ENCODE data around the gene DLX5.
A peak's percentile ranks its signal among the peaks of the same experiment; 100 is the strongest.

Gene DLX5

GRCh38 chr7:97018126-97018601 lies 6.5 kb downstream of the DLX5 start:
- no peak for DNase-seq

- DNase-seq = no peak
Observed at GRCh38 chr7:97017192-97018125, 7.2 kb downstream of the DLX5 start.

GRCh38 chr7:97016381-97017191 lies 8.0 kb downstream of the DLX5 start:
- DNase-seq = no peak

- no peak for DNase-seq
Observed at GRCh38 chr7:97015756-97016380, 8.8 kb downstream of the DLX5 start.

GRCh38 chr7:97015279-97015678 lies 9.4 kb downstream of the DLX5 start:
- DNase-seq = no peak

GRCh38 chr7:97014145-97014750 lies 10.4 kb downstream of the DLX5 start:
- no peak for DNase-seq

- no peak for DNase-seq
Observed at GRCh38 chr7:97013845-97014134, 10.8 kb downstream of the DLX5 start.

- DNase-seq = no peak
Observed at GRCh38 chr7:97013134-97013844, 11.3 kb downstream of the DLX5 start.

GRCh38 chr7:97012365-97013133 lies 12.1 kb downstream of the DLX5 start:
- no peak for DNase-seq

GRCh38 chr7:97011536-97012364 lies 12.9 kb downstream of the DLX5 start:
- DNase-seq = no peak

GRCh38 chr7:97011104-97011503 lies 13.5 kb downstream of the DLX5 start:
- no peak for DNase-seq

GRCh38 chr7:97009753-97010732 lies 14.6 kb downstream of the DLX5 start:
- no peak for DNase-seq

GRCh38 chr7:97008275-97008917 lies 16.2 kb downstream of the DLX5 start:
- DNase-seq = no peak

- DNase-seq = no peak
Observed at GRCh38 chr7:97007583-97007861, 17.1 kb downstream of the DLX5 start.

- no peak for DNase-seq
Observed at GRCh38 chr7:97006816-97007582, 17.6 kb downstream of the DLX5 start.

- peak; percentile 14 for DNase-seq
Observed at GRCh38 chr7:97006055-97006815, 18.4 kb downstream of the DLX5 start.
